ENCODE measurements around the gene FSTL1. TPM values are rescaled to one million over a fixed set of nuclear protein-coding genes. Genes with fewer than 3 reads are reported as not detected.

The FSTL1 gene
- total RNA-seq, 2 experiments from 2014 or later, result 0.03 TPM; not detected in 1

GRCh38 chr3:120357807-120358206 lies 93.0 kb downstream of the FSTL1 start:
- Histone ChIP-seq H3K4me3 (ENCODE audit: low read length) (no peak overlapping the region), H3K27me3 (ENCODE audit: control insufficient read depth in 1 of 2, insufficient read depth in 2 of 2, low read length in 2 of 2) (peaks cover 0 to 5% of the 10 kb centered on the region in 2 experiments), H3K27ac (ENCODE audit: low read depth in 1 of 2, low read length in 2 of 2) (no peak overlapping the region), H3K9me3 (ENCODE audit: control insufficient read depth in 1 of 2, insufficient read depth in 1 of 2, low read length in 2 of 2) (no peaks in the 10 kb centered on the region), H3K4me1 (ENCODE audit: insufficient read depth, low read length) (no peaks in the 10 kb centered on the region), H3K36me3 (ENCODE audit: insufficient read depth, low read length) (no peaks in the 10 kb centered on the region)
- Mint-ChIP-seq H3K36me3 (ENCODE audit: low read depth) (no peaks in the 10 kb centered on the region), H3K4me1 (ENCODE audit: low read depth) (no peaks in the 10 kb centered on the region), H3K9me3 (no peaks in the 10 kb centered on the region), H3K27ac (no peak overlapping the region), H3K4me3 (no peak overlapping the region), H3K27me3 (peaks cover 36% of the 10 kb centered on the region)
- ATAC-seq (ENCODE audit: poor library complexity) (peak; percentile 41), DNase-seq (peak in 2 of 14 experiments; percentile 12 to 19)
- TF ChIP-seq, protein P1, sequence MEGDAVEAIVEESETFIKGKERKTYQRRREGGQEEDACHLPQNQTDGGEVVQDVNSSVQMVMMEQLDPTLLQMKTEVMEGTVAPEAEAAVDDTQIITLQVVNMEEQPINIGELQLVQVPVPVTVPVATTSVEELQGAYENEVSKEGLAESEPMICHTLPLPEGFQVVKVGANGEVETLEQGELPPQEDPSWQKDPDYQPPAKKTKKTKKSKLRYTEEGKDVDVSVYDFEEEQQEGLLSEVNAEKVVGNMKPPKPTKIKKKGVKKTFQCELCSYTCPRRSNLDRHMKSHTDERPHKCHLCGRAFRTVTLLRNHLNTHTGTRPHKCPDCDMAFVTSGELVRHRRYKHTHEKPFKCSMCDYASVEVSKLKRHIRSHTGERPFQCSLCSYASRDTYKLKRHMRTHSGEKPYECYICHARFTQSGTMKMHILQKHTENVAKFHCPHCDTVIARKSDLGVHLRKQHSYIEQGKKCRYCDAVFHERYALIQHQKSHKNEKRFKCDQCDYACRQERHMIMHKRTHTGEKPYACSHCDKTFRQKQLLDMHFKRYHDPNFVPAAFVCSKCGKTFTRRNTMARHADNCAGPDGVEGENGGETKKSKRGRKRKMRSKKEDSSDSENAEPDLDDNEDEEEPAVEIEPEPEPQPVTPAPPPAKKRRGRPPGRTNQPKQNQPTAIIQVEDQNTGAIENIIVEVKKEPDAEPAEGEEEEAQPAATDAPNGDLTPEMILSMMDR (IDR thresholded peaks at IDR 0.05), result peak; percentile 24
- POLR2A ChIA-PET, result interaction anchor here (1.7 kb wide), 1 partner anchor 8 kb away, joined by 9 read pairs; the partner anchor contains the start of gene LRRC58
- intact Hi-C loops (cut with DNase I, micrococcal nuclease), result loop anchor here (2.0 to 10.0 kb wide), 4 partner anchors 59 to 673 kb away; no protein-coding TSS in a partner anchor
- CTCF ChIA-PET, result interaction anchor here (0.9 to 1.5 kb wide), 3 partner anchors 9 to 114 kb away, joined by 3 to 4 read pairs (median 3); partner anchors contain the start of gene LRRC58

DNA sequence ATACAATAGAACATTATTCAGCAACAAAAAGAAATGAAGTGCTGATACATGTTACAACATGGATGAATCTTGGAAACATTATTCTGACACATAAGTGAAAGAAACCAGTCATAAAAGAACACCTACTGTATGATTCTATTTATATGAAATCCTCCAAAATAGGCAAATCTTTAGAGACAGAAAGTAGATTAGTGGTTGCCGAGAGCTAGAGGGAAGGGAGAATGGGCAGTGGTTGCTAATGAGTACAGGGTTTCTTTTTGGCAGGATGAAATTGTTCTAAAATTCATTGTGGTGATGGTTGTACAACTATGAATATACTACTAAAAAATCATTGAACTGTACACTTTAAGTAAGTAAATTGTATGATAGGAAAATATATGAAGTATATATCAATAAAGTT lies 95.3 kb downstream of the FSTL1 start:
- no peak overlapping the region for H3K4me3 Mint-ChIP-seq
- no peaks in the 10 kb centered on the region for H3K36me3 Mint-ChIP-seq (ENCODE audit: low read depth)
- ATAC-seq (ENCODE audit: poor library complexity), result no peak
- H3K4me3 ChIP-seq (ENCODE audit: low read length), result no peak overlapping the region
- no peaks in the 10 kb centered on the region for H3K4me1 ChIP-seq (ENCODE audit: insufficient read depth, low read length)
- TF ChIP-seq, protein P1 (IDR thresholded peaks at IDR 0.05), result no peak
- ChIA-PET CTCF (interaction anchor here (1.0 kb wide), 1 partner anchor 61 kb away, joined by 3 read pairs; no protein-coding TSS in a partner anchor), POLR2A (interaction anchor here (1.6 kb wide), 1 partner anchor 240 kb away, joined by 4 read pairs; the partner anchor contains the start of gene NDUFB4)
- no peak for DNase-seq
- H3K9me3 Mint-ChIP-seq, result no peaks in the 10 kb centered on the region
- no peaks in the 10 kb centered on the region for H3K36me3 ChIP-seq (ENCODE audit: insufficient read depth, low read length)
- H3K27me3 Mint-ChIP-seq, result peaks cover 21% of the 10 kb centered on the region
- no peaks in the 10 kb centered on the region for H3K4me1 Mint-ChIP-seq (ENCODE audit: low read depth)
- intact Hi-C loops (cut with DNase I, micrococcal nuclease), result loop anchor here (5.0 to 10.0 kb wide), 3 partner anchors 62 to 671 kb away; no protein-coding TSS in a partner anchor
- no peaks in the 10 kb centered on the region for H3K9me3 ChIP-seq (ENCODE audit: control insufficient read depth in 1 of 2, insufficient read depth in 1 of 2, low read length in 2 of 2)
- H3K27ac ChIP-seq (ENCODE audit: low read depth in 1 of 2, low read length in 2 of 2), result no peak overlapping the region
- peaks cover 0 to 5% of the 10 kb centered on the region in 2 experiments for H3K27me3 ChIP-seq (ENCODE audit: control insufficient read depth in 1 of 2, insufficient read depth in 2 of 2, low read length in 2 of 2)
- H3K27ac Mint-ChIP-seq, result no peak overlapping the region

- Mint-ChIP-seq H3K9me3 (no peaks in the 10 kb centered on the region), H3K4me3 (no peak overlapping the region), H3K27ac (no peak overlapping the region), H3K36me3 (ENCODE audit: low read depth) (peaks cover 6% of the 10 kb centered on the region), H3K27me3 (peaks cover 17% of the 10 kb centered on the region), H3K4me1 (ENCODE audit: low read depth) (peaks cover 12% of the 10 kb centered on the region)
- TF ChIP-seq, protein P1 (IDR thresholded peaks at IDR 0.05), result no peak
- intact Hi-C loops (cut with DNase I, micrococcal nuclease), result loop anchor here (5.0 to 10.0 kb wide), 3 partner anchors 109 to 669 kb away; no protein-coding TSS in a partner anchor
- CTCF ChIA-PET, result no interaction called here
- Histone ChIP-seq H3K9me3 (ENCODE audit: control insufficient read depth in 1 of 2, insufficient read depth in 1 of 2, low read length in 2 of 2) (no peaks in the 10 kb centered on the region), H3K27me3 (ENCODE audit: control insufficient read depth in 1 of 2, insufficient read depth in 2 of 2, low read length in 2 of 2) (peaks cover 0 to 5% of the 10 kb centered on the region in 2 experiments), H3K4me1 (ENCODE audit: insufficient read depth, low read length) (peaks cover 4% of the 10 kb centered on the region), H3K36me3 (ENCODE audit: insufficient read depth, low read length) (no peaks in the 10 kb centered on the region), H3K4me3 (ENCODE audit: low read length) (no peak overlapping the region), H3K27ac (ENCODE audit: low read depth in 1 of 2, low read length in 2 of 2) (no peak overlapping the region)
- ATAC-seq (ENCODE audit: poor library complexity) (no peak), DNase-seq (no peak)
- POLR2A ChIA-PET, result no interaction called here
These were observed 97.3 kb downstream of the FSTL1 start for GRCh38 chr3:120353463-120353862.
